Measurements from ENCODE around the gene GARS1.
"Not testable (repeated sequence)": the region's sequence is repeated elsewhere in the genome, so short reads cannot be mapped to it uniquely, and the experiment has no call there.

GARS1 gene

GRCh38 chr7:30562498-30562897 is 32.2 kb upstream of the GARS1 start:
- peak overlapping the region; percentile 65 for H3K27ac ChIP-seq
- peak; percentile 59 for TF ChIP-seq CTCF (conservative IDR thresholded peaks at IDR 0.05)

- peak overlapping the region; percentile 65 for H3K27ac ChIP-seq
- no peak for TF ChIP-seq CTCF (conservative IDR thresholded peaks at IDR 0.05)
These were observed 31.8 kb upstream of the GARS1 start for GRCh38 chr7:30562909-30563308.

- H3K27ac ChIP-seq: peak overlapping the region; percentile 65
- TF ChIP-seq CTCF (conservative IDR thresholded peaks at IDR 0.05): no peak
These were observed 31.2 kb upstream of the GARS1 start for GRCh38 chr7:30563326-30563942.

- H3K27ac ChIP-seq: peak overlapping the region; percentile 65; the same call in 1 of the 2 replicates
- peak; percentile 76 for TF ChIP-seq CTCF (conservative IDR thresholded peaks at IDR 0.05)
These were observed 30.3 kb upstream of the GARS1 start for GRCh38 chr7:30564243-30564892.

- TF ChIP-seq CTCF (conservative IDR thresholded peaks at IDR 0.05): no peak
- H3K27ac ChIP-seq: no peak overlapping the region
These were observed 28.1 kb upstream of the GARS1 start for GRCh38 chr7:30566596-30566995.

- TF ChIP-seq CTCF (conservative IDR thresholded peaks at IDR 0.05): no peak
- H3K27ac ChIP-seq: no peak overlapping the region
These were observed 27.6 kb upstream of the GARS1 start for GRCh38 chr7:30567081-30567480.

- H3K27ac ChIP-seq: not testable (repeated sequence)
These were observed 24.4 kb upstream of the GARS1 start for GRCh38 chr7:30570238-30570637.

- no peak overlapping the region for H3K27ac ChIP-seq
- TF ChIP-seq CTCF (conservative IDR thresholded peaks at IDR 0.05): no peak
These were observed 22.4 kb upstream of the GARS1 start for GRCh38 chr7:30572212-30572841.

Data from VCaP (cell line).